MM.1S (cell line): ENCODE measurements around the gene KCTD7.
"Not testable (repeated sequence)": the region's sequence is repeated elsewhere in the genome, so short reads cannot be mapped to it uniquely, and the experiment has no call there.

Experiments
- CTCF ChIP-seq: fragments of 300-600 bp; sonication (generic); IDR thresholded peaks from 2 replicates; pipeline ENCODE4 v1.5.1; 2016; ENCODE audit warnings: antibody characterized with exemption, low read length, mixed read lengths
- EZH2phosphoT487 ChIP-seq: fragments of 300-600 bp; sonication (generic); IDR thresholded peaks from 2 replicates; pipeline ENCODE4 v1.6.1; 2018; ENCODE audit warnings: antibody characterized with exemption, low read length

- TF ChIP-seq CTCF, EZH2phosphoT487: not testable (repeated sequence)
These were observed 6.8 kb downstream of the KCTD7 start for GRCh38 chr7:66635322-66635981.
